Limb (tissue), 2 donors: ENCODE results near the gene VGLL2.
"Not testable (repeated sequence)": the region's sequence is repeated elsewhere in the genome, so short reads cannot be mapped to it uniquely, and the experiment has no call there.

Experiments used
- DNase-seq, 2 donors: peaks; one replicate each; pipeline ENCODE4 v3.0.0-alpha.2; 2016; ENCODE audit errors: extremely low spot score in 2 of 2

Gene VGLL2

GRCh38 chr6:117265410-117266256 is at the start of gene VGLL2:
Gene VGLL2, plus strand, starts transcription at chr6:117265558. Its CDS starts 206 bp downstream, at chr6:117265764.
- peak; percentile 53 to 82 for DNase-seq

- DNase-seq = no peak
These were observed 42.5 kb upstream of the VGLL2 start for GRCh38 chr6:117222861-117223260.

- no peak for DNase-seq
These were observed 38.6 kb upstream of the VGLL2 start for GRCh38 chr6:117226778-117227177.

- DNase-seq = no peak
These were observed 38.0 kb upstream of the VGLL2 start for GRCh38 chr6:117227245-117227962.

GRCh38 chr6:117228202-117228601 is 37.2 kb upstream of the VGLL2 start:
- no peak for DNase-seq

- no peak for DNase-seq
These were observed 35.5 kb upstream of the VGLL2 start for GRCh38 chr6:117229870-117230269.

- DNase-seq = no peak
These were observed 33.9 kb upstream of the VGLL2 start for GRCh38 chr6:117231466-117231865.

GRCh38 chr6:117232196-117232595 is 33.2 kb upstream of the VGLL2 start:
- peak in 1 of 2 donors; percentile 6 for DNase-seq

- DNase-seq = peak; percentile 28
These were observed 32.2 kb upstream of the VGLL2 start for GRCh38 chr6:117233145-117233544.

- no peak for DNase-seq
These were observed 27.8 kb upstream of the VGLL2 start for GRCh38 chr6:117237561-117237960.

GRCh38 chr6:117244571-117244970 is 20.8 kb upstream of the VGLL2 start:
- not testable (repeated sequence) for DNase-seq

GRCh38 chr6:117244979-117245378 is 20.4 kb upstream of the VGLL2 start:
- not testable (repeated sequence) for DNase-seq

- no peak for DNase-seq
These were observed 11.6 kb upstream of the VGLL2 start for GRCh38 chr6:117253785-117254184.

GRCh38 chr6:117262799-117263198 is 2.6 kb upstream of the VGLL2 start:
- DNase-seq = no peak

GRCh38 chr6:117263353-117263927 is 1.9 kb upstream of the VGLL2 start:
- no peak for DNase-seq

- no peak for DNase-seq
These were observed 1.0 kb upstream of the VGLL2 start for GRCh38 chr6:117264369-117264691.

GRCh38 chr6:117264692-117265409 is 507 bp upstream of the VGLL2 start:
- peak in 1 of 2 donors; percentile 64 for DNase-seq

- no peak for DNase-seq
These were observed 1.1 kb downstream of the VGLL2 start for GRCh38 chr6:117266257-117267053.

GRCh38 chr6:117267054-117267347 is 1.6 kb downstream of the VGLL2 start:
- no peak for DNase-seq

GRCh38 chr6:117267766-117268534 is 2.6 kb downstream of the VGLL2 start:
- peak in 1 of 2 donors; percentile 47 for DNase-seq
